Thyroid gland (tissue), 4 donors: ENCODE measurements around the gene MCCD1. TPM values are rescaled to one million over a fixed set of nuclear protein-coding genes. Genes with fewer than 3 reads are reported as not detected.

Source experiments
- DNase-seq, 2 donors: peaks; one replicate each; pipeline ENCODE4 v3.0.0-alpha.2; 2019
- H3K27ac ChIP-seq, 3 donors: fragments of 200-600 bp; sonication (generic); 1 replicate in 2 of 3; 2 replicates in 1 of 3; pipeline ENCODE4 v1.5.1; 2016 to 2019; ENCODE audit warnings: mild to moderate bottlenecking in 1 of 3, moderate library complexity in 1 of 3
- H3K27me3 ChIP-seq: fragments of 200-600 bp; sonication (generic); one replicate; pipeline ENCODE4 v1.5.1; 2019
- H3K36me3 ChIP-seq, 2 donors: fragments of 200-600 bp; sonication (generic); one replicate each; pipeline ENCODE4 v1.5.1; 2016 to 2019
- H3K4me1 ChIP-seq, 2 donors: fragments of 200-600 bp; sonication (generic); one replicate each; pipeline ENCODE4 v1.5.1; 2017 to 2019
- H3K4me3 ChIP-seq, 3 donors: fragments of 200-600 bp; sonication (generic); replicated peaks in 1 of 3; 1 replicate in 2 of 3; 2 replicates in 1 of 3; pipeline ENCODE4 v1.5.1; 2016; ENCODE audit warnings: mild to moderate bottlenecking in 1 of 3
- H3K9me3 ChIP-seq: fragments of 200-600 bp; sonication (generic); one replicate; pipeline ENCODE4 v1.5.1; 2017
- POLR2A ChIP-seq, 2 donors: fragments of 450-650 bp; IDR thresholded peaks; one replicate each; pipeline ENCODE4 v1.6.1; 2017; ENCODE audit warnings: antibody characterized with exemption in 2 of 2, mild to moderate bottlenecking in 2 of 2, moderate library complexity in 1 of 2
- WGBS, 2 donors: methylation state at CpG; one replicate each; pipeline ENCODE4 v1.1.5; 2017; 5-methylcytosine and 5-hydroxymethylcytosine counted together
- intact Hi-C: fragments of 100-400 bp; cut with DNase I; formaldehyde crosslinking; loops from one replicate; pipeline ENCODE4 v1.15.1; 2023
- total RNA-seq, 4 donors: library from RNA; depleted of rRNA; stranded (reverse); fragments of >200 nt; gene quantifications; one replicate each; pipeline ENCODE4 v1.2.3, GENCODE V29; 2016
- TF ChIP-seq, protein P1 (sequence below), 6 experiments: fragments of 200-600 bp in 3 of 6; fragments of 450-650 bp in 3 of 6; sonication (generic) in 3 of 6; IDR thresholded peaks; one replicate each; pipeline ENCODE4 v1.5.1; 2016 to 2019; ENCODE audit warnings: antibody characterized with exemption in 6 of 6, mild to moderate bottlenecking in 2 of 6, inconsistent platforms in 1 of 6, moderate library complexity in 1 of 6

MCCD1 gene
- total RNA-seq, 4 donors from 2014 or later: not detected

DNA sequence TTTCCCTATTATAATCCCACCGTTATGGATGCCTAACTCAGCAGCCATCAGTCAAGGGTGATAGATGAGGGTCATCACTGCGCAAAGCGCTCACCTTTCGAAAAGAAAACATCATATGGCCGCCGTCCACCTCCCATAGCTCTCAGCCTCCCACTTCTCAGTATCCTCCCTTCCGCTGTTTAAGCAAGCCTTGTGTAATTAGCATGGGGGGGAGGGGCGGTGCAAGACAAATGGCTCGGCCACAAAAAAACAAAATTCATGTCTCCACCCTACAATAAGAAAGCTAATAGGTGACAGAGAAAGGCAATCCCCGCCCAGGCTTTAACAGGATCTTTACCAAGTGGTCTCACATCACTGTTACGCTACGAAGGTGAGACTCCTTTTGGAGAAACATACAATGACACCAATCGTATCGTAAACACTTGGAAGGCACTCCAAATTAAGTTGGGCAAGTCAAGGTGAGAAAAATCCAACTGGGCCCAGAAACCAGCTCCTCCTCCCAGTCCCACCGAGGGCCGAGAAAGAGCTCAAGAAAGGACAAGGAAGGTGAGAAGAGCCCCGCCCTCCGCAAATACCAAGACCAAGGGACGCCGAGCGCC is 12.4 kb downstream of the MCCD1 start:
- 0 to 1% methylated on average over 21 of the region's 21 CpGs for WGBS, 2 donors
- peaks cover 24 to 25% of the 10 kb centered on the region in 2 donors for H3K4me1 ChIP-seq
- peaks cover 39 to 41% of the 10 kb centered on the region in 2 donors for H3K36me3 ChIP-seq
- no peaks in the 10 kb centered on the region for H3K9me3 ChIP-seq
- TF ChIP-seq POLR2A (IDR thresholded peaks at IDR 0.05): no peak
- TF ChIP-seq, protein P1, sequence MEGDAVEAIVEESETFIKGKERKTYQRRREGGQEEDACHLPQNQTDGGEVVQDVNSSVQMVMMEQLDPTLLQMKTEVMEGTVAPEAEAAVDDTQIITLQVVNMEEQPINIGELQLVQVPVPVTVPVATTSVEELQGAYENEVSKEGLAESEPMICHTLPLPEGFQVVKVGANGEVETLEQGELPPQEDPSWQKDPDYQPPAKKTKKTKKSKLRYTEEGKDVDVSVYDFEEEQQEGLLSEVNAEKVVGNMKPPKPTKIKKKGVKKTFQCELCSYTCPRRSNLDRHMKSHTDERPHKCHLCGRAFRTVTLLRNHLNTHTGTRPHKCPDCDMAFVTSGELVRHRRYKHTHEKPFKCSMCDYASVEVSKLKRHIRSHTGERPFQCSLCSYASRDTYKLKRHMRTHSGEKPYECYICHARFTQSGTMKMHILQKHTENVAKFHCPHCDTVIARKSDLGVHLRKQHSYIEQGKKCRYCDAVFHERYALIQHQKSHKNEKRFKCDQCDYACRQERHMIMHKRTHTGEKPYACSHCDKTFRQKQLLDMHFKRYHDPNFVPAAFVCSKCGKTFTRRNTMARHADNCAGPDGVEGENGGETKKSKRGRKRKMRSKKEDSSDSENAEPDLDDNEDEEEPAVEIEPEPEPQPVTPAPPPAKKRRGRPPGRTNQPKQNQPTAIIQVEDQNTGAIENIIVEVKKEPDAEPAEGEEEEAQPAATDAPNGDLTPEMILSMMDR (IDR thresholded peaks at IDR 0.05): no peak
- peak; percentile 51 to 55 for DNase-seq
- H3K27ac ChIP-seq: peak overlapping the region; percentile 92 to 99 (median 97)
- intact Hi-C loops: loop anchor here (10.0 kb wide), 1 partner anchor 46 kb away; the partner anchor contains the start of gene MICB
- no peaks in the 10 kb centered on the region for H3K27me3 ChIP-seq
- H3K4me3 ChIP-seq: peak overlapping the region; percentile 28 to 77 (median 75)

DNA sequence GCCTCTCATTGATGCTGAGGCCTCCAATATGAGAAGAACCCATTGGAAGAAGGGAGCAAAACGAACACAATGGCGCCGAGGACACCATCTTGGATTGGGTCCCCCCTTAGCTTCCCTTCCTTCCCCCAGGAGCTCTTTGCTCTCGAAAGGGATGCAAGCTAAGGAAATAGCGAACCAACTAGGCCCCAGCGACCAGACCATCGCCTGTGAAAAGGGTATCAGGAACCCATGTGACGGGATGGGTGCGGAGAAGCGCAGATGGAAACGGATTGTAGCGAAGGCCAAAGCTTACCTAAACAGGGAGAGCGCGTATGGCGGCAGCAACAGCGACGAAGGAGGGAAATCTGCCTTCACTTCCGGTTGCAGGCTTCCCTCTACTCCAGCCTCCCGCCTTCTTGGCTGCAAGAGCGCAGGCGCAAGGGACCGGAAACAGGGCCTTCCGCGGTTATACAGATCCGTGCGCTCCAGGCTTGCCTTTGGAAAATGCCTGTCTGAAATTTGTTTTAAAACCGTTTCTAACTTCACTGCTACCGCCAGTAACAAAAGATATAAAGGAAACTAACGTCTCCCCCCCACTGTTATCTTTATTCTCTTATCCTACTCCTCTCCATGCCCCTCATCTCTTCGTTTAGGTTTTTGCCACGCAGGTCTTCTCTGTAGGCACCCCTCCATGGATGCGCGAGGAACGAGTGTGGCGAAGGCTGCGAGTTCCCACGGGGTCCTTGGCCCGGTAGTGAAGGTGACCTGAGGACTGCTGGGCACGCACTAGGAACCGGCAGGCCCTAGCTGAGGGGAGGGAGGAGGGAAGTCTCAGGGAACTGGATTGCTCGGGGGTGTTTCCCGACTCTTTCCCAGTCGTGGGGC is 13.1 kb downstream of the MCCD1 start, which contains the start of gene DDX39B:
Gene DDX39B, minus strand, starts transcription at position 346 of the 864 bp plus-strand sequence. CDS start 1,471 bp downstream, outside the sequence.
- 0% methylated on average over 43 of the region's 43 CpGs for WGBS, 2 donors
- peak within 1 kb of the TSS; percentile 28 to 77 (median 75) for H3K4me3 ChIP-seq
- TF ChIP-seq, protein P1 (IDR thresholded peaks at IDR 0.05): no peak
- peak; percentile 72 to 76 for TF ChIP-seq POLR2A (IDR thresholded peaks at IDR 0.05)
- peak within 1 kb of the TSS; percentile 92 to 99 (median 97) for H3K27ac ChIP-seq
- DNase-seq: peak; percentile 96 to 97
- intact Hi-C loops: loop anchor here (10.0 kb wide), 1 partner anchor 47 kb away; the partner anchor contains the start of gene MICB
- peaks cover 32 to 34% of the 10 kb centered on the region in 2 donors for H3K36me3 ChIP-seq
- peaks cover 24 to 25% of the 10 kb centered on the region in 2 donors for H3K4me1 ChIP-seq
- no peaks in the 10 kb centered on the region for H3K27me3 ChIP-seq
- no peaks in the 10 kb centered on the region for H3K9me3 ChIP-seq

DNA sequence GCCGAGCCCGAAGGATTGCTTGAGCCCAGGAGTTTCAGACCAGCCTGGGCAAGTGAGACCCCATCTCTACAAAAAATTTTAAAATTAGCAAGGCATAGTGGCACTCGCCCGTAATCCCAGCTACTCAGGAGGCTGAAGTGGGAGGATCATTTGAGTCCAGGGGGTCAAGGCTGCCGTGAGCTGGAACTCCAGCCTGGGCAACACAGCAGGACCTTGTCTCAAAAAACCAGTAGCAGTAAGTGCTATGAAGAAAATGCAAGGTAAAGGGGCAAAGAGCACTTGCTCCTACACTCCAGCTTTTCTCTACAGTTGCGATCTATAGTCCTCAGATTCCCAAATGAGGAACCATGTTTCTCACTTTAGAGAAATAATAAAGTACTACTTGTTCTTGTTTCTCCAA is 14.9 kb downstream of the MCCD1 start:
- Histone ChIP-seq H3K27me3 (no peaks in the 10 kb centered on the region), H3K9me3 (no peaks in the 10 kb centered on the region), H3K4me3 (no peak overlapping the region), H3K27ac (no peak overlapping the region), H3K4me1 (peaks cover 35% of the 10 kb centered on the region in 2 donors), H3K36me3 (peaks cover 16 to 17% of the 10 kb centered on the region in 2 donors)
- intact Hi-C loops: loop anchor here (10.0 kb wide), 1 partner anchor 49 kb away; the partner anchor contains the start of gene MICB
- 91 to 94% methylated on average over 6 of the region's 6 CpGs for WGBS, 2 donors
- TF ChIP-seq, protein P1 (IDR thresholded peaks at IDR 0.05): no peak
- TF ChIP-seq POLR2A (IDR thresholded peaks at IDR 0.05): no peak
- no peak for DNase-seq

DNA sequence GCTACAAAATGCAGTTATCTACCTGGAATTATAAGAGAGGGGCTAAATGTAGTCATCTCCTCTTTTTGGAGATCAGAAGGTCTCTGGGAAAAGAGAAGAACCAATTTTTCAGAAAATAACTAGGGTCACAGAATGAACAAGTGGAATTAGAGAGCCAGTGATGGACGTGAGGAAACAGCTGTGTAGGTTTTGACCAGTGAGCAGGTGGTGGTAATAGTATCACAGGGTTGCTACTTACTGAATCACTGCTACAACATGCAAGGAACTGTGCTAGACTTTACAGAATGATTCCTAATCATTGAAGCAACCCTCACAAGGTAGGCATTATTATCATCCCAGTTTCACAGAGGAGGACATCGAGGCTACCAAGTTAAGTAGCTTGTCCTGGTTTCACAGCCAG is 15.9 kb downstream of the MCCD1 start:
- TF ChIP-seq, protein P1 (IDR thresholded peaks at IDR 0.05): no peak
- TF ChIP-seq POLR2A (IDR thresholded peaks at IDR 0.05): no peak
- Histone ChIP-seq H3K4me3 (no peak overlapping the region), H3K27ac (no peak overlapping the region), H3K9me3 (no peaks in the 10 kb centered on the region), H3K27me3 (no peaks in the 10 kb centered on the region), H3K36me3 (peaks cover 8 to 16% of the 10 kb centered on the region in 2 donors), H3K4me1 (peaks cover 28 to 30% of the 10 kb centered on the region in 2 donors)
- intact Hi-C loops: loop anchor here (5.0 to 10.0 kb wide), 2 partner anchors 50 to 53 kb away; partner anchors contain the start of gene MICB
- 85 to 89% methylated on average over 2 of the region's 2 CpGs for WGBS, 2 donors
- no peak for DNase-seq
